HG02884 (cell line): Measurements from ENCODE around the gene DSC1.
A peak's percentile ranks its signal among the peaks of the same experiment; 100 is the strongest.

ENCODE experiments used
- ATAC-seq: cut with Tn5 transposase; IDR thresholded peaks from one replicate; pipeline ENCODE4 v1.9.1; 2021; ENCODE audit warnings: mild to moderate bottlenecking, moderate library complexity; ENCODE audit not compliant: unreplicated experiment

Gene DSC1, protein sequence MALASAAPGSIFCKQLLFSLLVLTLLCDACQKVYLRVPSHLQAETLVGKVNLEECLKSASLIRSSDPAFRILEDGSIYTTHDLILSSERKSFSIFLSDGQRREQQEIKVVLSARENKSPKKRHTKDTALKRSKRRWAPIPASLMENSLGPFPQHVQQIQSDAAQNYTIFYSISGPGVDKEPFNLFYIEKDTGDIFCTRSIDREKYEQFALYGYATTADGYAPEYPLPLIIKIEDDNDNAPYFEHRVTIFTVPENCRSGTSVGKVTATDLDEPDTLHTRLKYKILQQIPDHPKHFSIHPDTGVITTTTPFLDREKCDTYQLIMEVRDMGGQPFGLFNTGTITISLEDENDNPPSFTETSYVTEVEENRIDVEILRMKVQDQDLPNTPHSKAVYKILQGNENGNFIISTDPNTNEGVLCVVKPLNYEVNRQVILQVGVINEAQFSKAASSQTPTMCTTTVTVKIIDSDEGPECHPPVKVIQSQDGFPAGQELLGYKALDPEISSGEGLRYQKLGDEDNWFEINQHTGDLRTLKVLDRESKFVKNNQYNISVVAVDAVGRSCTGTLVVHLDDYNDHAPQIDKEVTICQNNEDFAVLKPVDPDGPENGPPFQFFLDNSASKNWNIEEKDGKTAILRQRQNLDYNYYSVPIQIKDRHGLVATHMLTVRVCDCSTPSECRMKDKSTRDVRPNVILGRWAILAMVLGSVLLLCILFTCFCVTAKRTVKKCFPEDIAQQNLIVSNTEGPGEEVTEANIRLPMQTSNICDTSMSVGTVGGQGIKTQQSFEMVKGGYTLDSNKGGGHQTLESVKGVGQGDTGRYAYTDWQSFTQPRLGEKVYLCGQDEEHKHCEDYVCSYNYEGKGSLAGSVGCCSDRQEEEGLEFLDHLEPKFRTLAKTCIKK

DNA sequence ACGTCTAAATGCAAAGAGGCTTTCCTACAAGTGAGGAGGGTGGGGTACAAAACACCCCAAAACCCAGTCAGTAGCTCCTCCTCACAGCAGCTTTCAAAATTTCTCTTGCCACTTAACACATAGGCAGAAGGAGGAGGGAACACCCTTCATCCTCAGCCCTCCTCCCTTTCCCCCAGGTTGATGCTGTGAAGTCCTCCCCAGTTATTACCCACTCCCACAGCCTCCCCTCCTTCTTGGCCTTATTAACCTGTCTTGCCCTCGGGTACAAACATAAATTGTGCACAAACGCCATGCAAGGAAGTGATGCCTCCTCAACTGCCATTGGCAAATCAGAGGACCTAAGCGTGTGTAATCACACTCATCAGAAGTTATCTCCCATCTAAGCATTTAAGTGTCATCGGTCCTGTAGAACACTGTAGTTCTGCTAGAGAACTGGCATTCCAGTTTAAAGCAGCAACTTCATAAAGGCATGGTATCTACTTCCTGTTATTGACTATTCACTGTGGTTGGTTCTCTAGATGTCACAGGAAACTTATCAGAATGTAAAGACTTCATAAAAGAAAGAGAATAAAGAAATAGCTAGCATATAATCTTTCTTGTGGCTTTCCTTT lies at the start of gene DSC1:
Gene DSC1 (minus strand): TSS at position 32 of the 611 bp plus-strand sequence. CDS start 262 bp downstream, outside the sequence.
- no peak for ATAC-seq

- no peak for ATAC-seq
Measured at GRCh38 chr18:31211047-31211446, 48.4 kb upstream of the DSC1 start.

DNA sequence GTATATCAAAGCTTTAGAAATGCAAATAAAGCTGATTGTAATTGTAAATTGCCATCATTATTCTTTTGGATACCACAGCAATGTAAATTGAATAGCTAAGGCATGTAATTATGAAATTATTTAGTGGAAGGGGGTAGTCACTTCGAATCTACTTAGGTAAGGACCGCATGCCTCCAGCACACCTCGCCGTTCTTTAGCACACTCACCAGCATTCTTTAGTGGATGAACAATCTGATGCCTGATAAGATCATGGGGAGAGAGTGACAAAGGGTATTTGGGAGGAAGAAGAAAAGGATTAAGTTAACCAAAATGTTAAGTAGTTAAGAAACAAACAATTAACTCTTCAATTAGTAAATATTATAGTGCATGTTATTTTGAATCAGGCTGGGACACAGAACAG lies 46.4 kb upstream of the DSC1 start:
- no peak for ATAC-seq

DNA sequence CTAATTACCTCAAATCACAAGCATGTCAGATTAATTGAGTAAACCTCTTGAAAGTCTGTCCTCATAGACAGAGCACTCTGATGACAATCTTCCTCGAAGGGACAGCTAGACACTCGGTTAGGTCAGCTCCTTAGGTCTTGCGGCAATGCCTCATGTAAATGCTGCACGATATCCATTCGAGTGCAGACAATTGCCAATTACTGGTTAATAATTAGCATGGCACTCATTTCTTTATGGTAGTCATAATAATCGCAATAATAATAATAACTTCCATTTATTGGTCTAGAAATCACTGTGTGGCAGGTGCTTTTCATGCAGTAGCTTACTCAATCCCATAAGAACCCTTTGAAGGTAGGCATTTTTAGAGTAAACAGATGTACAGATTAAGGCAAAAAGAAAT lies 44.7 kb upstream of the DSC1 start:
- ATAC-seq, result no peak

- peak; percentile 98 for ATAC-seq
Measured at GRCh38 chr18:31206787-31207381, 44.2 kb upstream of the DSC1 start.

DNA sequence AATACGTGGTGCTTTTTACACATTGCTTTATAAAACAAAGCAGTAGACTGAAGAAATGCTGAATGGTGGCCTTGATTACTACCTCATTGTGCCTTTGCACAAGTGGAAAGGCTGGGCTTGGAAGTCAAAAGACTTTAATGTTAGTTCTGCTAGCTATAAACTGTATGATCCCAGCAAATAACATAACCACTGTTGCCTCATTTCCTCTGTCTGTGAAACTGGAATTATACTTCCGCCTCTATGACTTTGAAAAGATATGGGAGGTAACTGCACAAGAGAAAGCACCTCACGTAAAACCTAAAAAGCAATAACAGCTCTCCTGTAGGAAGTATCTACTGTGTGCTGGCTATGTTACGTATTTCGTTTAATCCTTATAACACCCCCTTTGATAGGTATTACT lies 43.4 kb upstream of the DSC1 start:
- ATAC-seq, result no peak

- ATAC-seq, result no peak
Measured at GRCh38 chr18:31205273-31205672, 42.6 kb upstream of the DSC1 start.

DNA sequence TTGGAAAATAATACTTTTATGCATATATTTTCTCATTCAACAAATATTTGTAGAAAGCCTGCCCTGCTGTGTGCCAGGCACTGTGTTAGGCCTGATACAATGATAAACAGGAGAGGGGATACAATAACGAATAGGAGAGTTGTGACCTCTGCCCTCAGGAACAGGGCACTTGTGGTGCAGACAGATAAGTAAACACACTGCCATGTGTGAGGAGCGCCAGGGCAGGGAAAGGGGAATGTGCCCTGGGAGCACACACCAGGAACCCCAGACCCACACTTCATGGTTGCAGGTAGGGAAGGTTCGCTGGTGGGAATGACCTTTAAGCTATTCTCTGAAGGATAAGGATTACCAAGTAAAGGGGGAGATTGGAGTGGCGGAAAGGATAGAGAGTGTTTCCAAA lies 42.2 kb upstream of the DSC1 start:
- ATAC-seq, result no peak

- no peak for ATAC-seq
Measured at GRCh38 chr18:31204166-31204565, 41.5 kb upstream of the DSC1 start.

GRCh38 chr18:31203794-31204148 lies 41.1 kb upstream of the DSC1 start:
- no peak for ATAC-seq

DNA sequence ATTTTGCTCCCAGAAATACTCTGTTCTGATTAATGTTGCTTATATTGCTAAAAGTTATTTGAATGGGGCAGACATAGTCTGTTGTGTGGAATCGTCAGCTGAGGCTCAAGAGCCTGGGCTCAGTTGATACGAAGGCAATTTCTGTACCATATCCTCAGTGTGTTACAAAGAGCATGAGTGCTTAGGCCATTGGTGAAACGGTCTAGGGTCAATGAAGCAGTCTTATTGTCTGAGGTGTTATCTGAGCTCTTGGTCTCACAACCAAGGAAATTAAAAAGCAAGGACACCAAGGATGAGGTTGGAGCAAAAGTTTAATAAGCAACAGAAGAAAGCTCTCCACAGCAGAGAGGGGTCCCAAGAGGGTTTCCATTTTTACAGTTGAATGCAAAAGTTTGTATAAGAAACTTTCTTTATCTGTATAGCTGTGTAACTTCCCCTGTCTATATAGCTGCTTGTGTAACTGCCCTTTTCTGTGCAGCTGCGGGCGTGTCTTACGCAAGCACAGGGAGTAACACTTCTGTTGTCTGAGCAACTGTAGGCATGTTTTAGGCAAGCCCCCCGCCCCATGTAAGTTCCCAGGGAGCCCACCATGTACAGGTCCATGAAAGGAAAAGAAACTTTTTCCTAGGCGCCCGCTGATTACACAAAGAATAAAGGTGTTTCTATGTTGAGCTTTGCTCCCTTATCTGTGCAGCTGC lies 40.6 kb upstream of the DSC1 start:
- ATAC-seq, result no peak

GRCh38 chr18:31199190-31199769 lies 36.6 kb upstream of the DSC1 start:
- ATAC-seq, result no peak

GRCh38 chr18:31197676-31198075 lies 35.0 kb upstream of the DSC1 start:
- no peak for ATAC-seq

- ATAC-seq, result no peak
Measured at GRCh38 chr18:31195063-31195462, 32.4 kb upstream of the DSC1 start.

GRCh38 chr18:31192086-31192776 lies 29.6 kb upstream of the DSC1 start:
- ATAC-seq, result no peak

- no peak for ATAC-seq
Measured at GRCh38 chr18:31190919-31191318, 28.3 kb upstream of the DSC1 start.

DNA sequence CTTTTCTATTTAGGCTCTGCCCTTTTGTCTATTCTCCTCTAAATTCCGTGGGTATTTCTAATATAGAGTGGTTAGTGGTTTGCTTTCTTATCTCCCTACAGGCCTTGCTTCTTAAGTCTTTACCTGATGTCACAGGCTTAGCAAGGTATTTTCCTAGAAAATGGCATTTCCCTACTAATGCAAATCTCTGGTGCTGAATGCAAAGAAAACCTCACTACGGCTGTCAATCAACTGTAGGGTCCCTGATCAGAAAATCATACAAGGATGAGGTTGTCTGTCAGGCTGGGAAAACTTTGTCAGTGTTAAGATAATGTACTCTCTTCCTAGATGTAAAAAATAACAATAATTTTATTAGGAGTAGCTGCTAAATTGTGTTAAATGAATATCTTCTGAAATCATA lies 27.1 kb upstream of the DSC1 start:
- ATAC-seq, result no peak

DNA sequence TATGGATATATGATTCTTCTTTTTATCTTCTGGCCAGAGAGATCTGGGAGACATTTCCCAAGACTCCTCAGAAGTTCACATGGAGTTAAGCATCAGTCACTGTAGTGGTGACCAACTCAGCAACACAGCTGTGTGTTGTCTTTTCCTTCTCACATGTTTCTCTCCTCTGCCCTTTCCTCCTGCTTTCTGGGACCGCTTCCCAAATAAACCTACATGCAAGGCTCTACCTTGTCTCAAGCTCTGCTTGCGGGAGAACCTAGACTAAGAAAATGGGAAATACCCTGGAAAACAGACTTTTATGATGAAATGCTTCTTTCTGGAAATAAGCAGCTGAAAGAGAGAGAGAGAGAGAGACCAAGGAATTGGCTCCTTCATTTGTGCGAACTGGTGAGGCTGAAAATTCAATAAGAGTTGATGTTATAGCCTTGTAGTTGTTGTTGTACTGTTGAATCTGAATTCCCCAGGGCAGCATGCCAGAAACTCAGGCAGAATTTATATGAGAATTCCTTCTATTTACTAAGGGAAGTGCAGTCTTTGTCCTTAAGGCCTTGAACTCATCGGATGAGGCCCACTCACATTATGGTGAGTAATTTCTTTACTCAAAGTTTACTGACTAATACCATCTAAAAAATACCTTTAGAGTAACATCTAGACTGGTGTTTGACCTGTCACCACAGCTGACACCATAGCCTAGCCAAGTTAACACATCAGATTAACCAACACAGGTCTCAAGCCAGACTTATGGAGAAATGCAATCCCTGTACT lies 22.7 kb upstream of the DSC1 start:
- ATAC-seq, result no peak

GRCh38 chr18:31183302-31183701 lies 20.6 kb upstream of the DSC1 start:
- ATAC-seq, result no peak
